Activated B cell treated with CpG ODN at 0.5 μM for 24 hours (primary cell): ENCODE data around the gene DNAJC15. TPM values are rescaled to one million over a fixed set of nuclear protein-coding genes. Genes with fewer than 3 reads are reported as not detected.

ENCODE experiments used
- ATAC-seq: fragments of 200-7000 bp; cut with Tn5 transposase; one replicate; pipeline ENCODE4 v1.10.0; 2021; ENCODE audit warnings: low read depth, mild to moderate bottlenecking, moderate library complexity
- CTCF ChIA-PET: fragments of 350-600 bp; sonication (Branson Sonifier 250); formaldehyde crosslinking; loops from one replicate; lab custom pipeline; 2021; ENCODE audit warnings: antibody characterized with exemption; lab: Charles Lee
- POLR2A ChIA-PET: fragments of 350-600 bp; sonication (Branson Sonifier 250); formaldehyde crosslinking; loops from one replicate; lab custom pipeline; 2021; ENCODE audit warnings: antibody characterized with exemption; lab: Charles Lee
- DNase-seq: peaks from one replicate; pipeline ENCODE4 v3.0.0; 2022
- H3K27ac Mint-ChIP-seq: one replicate; pipeline ENCODE4 v1.8.0; 2020; ENCODE audit warnings: mixed read lengths
- H3K27me3 Mint-ChIP-seq: one replicate; pipeline ENCODE4 v1.8.0; 2021; ENCODE audit warnings: mixed read lengths
- H3K36me3 Mint-ChIP-seq: one replicate; pipeline ENCODE4 v1.8.0; 2021; ENCODE audit warnings: low read depth, mixed read lengths
- H3K4me1 Mint-ChIP-seq: one replicate; pipeline ENCODE4 v1.8.0; 2021; ENCODE audit warnings: mixed read lengths
- H3K4me3 Mint-ChIP-seq: one replicate; pipeline ENCODE4 v1.8.0; 2020; ENCODE audit warnings: mild to moderate bottlenecking, mixed read lengths
- H3K9me3 Mint-ChIP-seq: one replicate; pipeline ENCODE4 v1.8.0; 2020; ENCODE audit warnings: mixed read lengths
- intact Hi-C: fragments of 100-400 bp; cut with micrococcal nuclease; formaldehyde crosslinking; loops from one replicate; pipeline ENCODE4 v1.15.1; 2024
- total RNA-seq: library from RNA; stranded (reverse); gene quantifications from 2 replicates; pipeline ENCODE4 v1.2.3, GENCODE V29; 2022
- TF ChIP-seq, protein P1 (sequence below): fragments of 200-600 bp; IDR thresholded peaks from one replicate; pipeline ENCODE4 v1.8.0; 2022; ENCODE audit warnings: antibody characterized with exemption, mild to moderate bottlenecking

The DNAJC15 gene
- total RNA-seq, 1 donor from 2014 or later: 19.1 TPM

- CTCF ChIA-PET: interaction anchor here (1.3 to 7.9 kb wide), 4 partner anchors 21 to 92 kb away, joined by 3 to 49 read pairs (median 8); no protein-coding TSS in a partner anchor
- DNase-seq (no peak), ATAC-seq (no peak)
- H3K9me3 Mint-ChIP-seq: no peaks in the 10 kb centered on the region
- H3K4me3 Mint-ChIP-seq: peak overlapping the region; percentile 92
- no peaks in the 10 kb centered on the region for H3K27me3 Mint-ChIP-seq
- TF ChIP-seq, protein P1, sequence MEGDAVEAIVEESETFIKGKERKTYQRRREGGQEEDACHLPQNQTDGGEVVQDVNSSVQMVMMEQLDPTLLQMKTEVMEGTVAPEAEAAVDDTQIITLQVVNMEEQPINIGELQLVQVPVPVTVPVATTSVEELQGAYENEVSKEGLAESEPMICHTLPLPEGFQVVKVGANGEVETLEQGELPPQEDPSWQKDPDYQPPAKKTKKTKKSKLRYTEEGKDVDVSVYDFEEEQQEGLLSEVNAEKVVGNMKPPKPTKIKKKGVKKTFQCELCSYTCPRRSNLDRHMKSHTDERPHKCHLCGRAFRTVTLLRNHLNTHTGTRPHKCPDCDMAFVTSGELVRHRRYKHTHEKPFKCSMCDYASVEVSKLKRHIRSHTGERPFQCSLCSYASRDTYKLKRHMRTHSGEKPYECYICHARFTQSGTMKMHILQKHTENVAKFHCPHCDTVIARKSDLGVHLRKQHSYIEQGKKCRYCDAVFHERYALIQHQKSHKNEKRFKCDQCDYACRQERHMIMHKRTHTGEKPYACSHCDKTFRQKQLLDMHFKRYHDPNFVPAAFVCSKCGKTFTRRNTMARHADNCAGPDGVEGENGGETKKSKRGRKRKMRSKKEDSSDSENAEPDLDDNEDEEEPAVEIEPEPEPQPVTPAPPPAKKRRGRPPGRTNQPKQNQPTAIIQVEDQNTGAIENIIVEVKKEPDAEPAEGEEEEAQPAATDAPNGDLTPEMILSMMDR: no peak
- intact Hi-C loops: loop anchor here (1.0 to 5.0 kb wide), 8 partner anchors 8 to 1584 kb away; partner anchors contain the start of genes DNAJC15 and TSC22D1
- peaks cover 57% of the 10 kb centered on the region for H3K4me1 Mint-ChIP-seq
- peak overlapping the region; percentile 99 for H3K27ac Mint-ChIP-seq
- peaks cover 3% of the 10 kb centered on the region for H3K36me3 Mint-ChIP-seq
- POLR2A ChIA-PET: interaction anchor here (0.6 to 3.0 kb wide), 15 partner anchors 10 to 1267 kb away, joined by 3 to 50 read pairs (median 9); partner anchors contain the start of genes CCDC122 and DNAJC15
Measured at GRCh38 chr13:42992764-42993122, 30.6 kb upstream of the DNAJC15 start.

DNA sequence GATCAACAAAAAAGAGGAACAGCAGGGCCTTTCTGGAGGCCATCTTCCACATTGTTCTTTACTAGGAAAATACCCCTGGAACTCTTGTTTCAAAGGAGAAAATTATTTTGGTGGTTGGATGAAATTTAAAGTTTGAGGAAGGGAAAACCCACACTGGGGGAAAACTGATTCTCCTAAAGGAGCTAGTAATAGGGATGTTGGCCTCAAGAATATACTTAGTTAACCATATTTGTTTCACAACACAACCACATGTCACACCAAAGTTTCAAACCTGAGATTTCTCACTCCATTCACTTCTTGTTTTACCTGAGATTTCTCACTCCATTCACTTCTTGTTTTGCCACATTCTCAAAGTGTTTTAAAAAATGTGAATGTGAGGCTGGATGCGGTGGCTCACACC lies 28.5 kb upstream of the DNAJC15 start:
- TF ChIP-seq, protein P1: no peak
- no peaks in the 10 kb centered on the region for H3K27me3 Mint-ChIP-seq
- DNase-seq (no peak), ATAC-seq (no peak)
- intact Hi-C loops: loop anchor here (5.0 kb wide), 1 partner anchor 618 kb away; no protein-coding TSS in a partner anchor
- ChIA-PET CTCF (no interaction called here), POLR2A (interaction anchor here (0.6 kb wide), 1 partner anchor 13 kb away, joined by 4 read pairs; no protein-coding TSS in a partner anchor)
- no peak overlapping the region for H3K4me3 Mint-ChIP-seq
- no peaks in the 10 kb centered on the region for H3K9me3 Mint-ChIP-seq
- peaks cover 45% of the 10 kb centered on the region for H3K4me1 Mint-ChIP-seq
- no peak overlapping the region for H3K27ac Mint-ChIP-seq
- peaks cover 3% of the 10 kb centered on the region for H3K36me3 Mint-ChIP-seq

DNA sequence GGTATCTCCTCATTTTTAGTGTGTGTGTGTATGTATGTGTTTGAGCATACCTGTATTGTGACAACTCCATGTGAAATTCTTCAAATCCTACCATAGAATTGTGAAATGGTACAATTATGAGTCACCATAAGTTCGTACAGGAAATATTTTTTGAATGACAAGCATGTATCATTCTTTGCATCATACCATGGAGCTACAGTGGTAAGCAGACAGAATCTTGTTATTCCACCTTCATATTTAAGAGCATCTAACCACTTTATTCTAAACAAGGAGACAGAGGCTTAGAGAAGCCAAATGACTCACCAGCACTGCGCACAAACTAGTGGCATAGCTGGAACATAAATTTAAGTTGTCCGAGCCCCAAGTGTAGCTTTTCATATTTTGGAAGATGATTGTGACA lies 26.8 kb upstream of the DNAJC15 start:
- H3K27ac Mint-ChIP-seq: no peak overlapping the region
- H3K9me3 Mint-ChIP-seq: no peaks in the 10 kb centered on the region
- no peak for DNase-seq
- TF ChIP-seq, protein P1: no peak
- peaks cover 3% of the 10 kb centered on the region for H3K36me3 Mint-ChIP-seq
- no peak for ATAC-seq
- CTCF ChIA-PET: no interaction called here
- peaks cover 28% of the 10 kb centered on the region for H3K4me1 Mint-ChIP-seq
- no peak overlapping the region for H3K4me3 Mint-ChIP-seq
- no peaks in the 10 kb centered on the region for H3K27me3 Mint-ChIP-seq
- intact Hi-C loops: no loop called here
- POLR2A ChIA-PET: interaction anchor here (1.0 to 1.9 kb wide), 2 partner anchors 26 to 28 kb away, joined by 4 read pairs; no protein-coding TSS in a partner anchor

DNA sequence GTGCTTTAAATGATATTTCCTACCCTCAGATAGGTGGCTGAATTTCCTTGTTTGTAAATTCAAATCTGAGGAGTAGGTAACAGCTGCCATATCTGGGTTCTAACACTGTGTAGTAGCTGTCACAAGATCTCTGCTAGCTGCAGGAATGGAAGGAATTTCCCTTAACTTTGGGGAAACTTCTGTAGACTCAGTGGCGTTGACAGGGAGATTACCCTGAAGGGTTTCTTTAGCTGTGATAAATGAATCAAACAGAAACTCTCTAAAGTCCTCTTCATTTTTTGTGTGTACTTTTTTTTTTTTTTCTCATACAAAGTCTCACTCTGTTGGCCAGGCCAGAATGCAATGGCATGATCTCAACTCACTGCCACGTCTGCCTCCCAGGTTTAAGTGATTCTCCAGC lies 26.0 kb upstream of the DNAJC15 start:
- no peak overlapping the region for H3K4me3 Mint-ChIP-seq
- no peaks in the 10 kb centered on the region for H3K36me3 Mint-ChIP-seq
- H3K9me3 Mint-ChIP-seq: peaks cover 4% of the 10 kb centered on the region
- intact Hi-C loops: no loop called here
- POLR2A ChIA-PET: interaction anchor here (0.7 to 1.9 kb wide), 5 partner anchors 15 to 75 kb away, joined by 4 to 6 read pairs (median 4); no protein-coding TSS in a partner anchor
- CTCF ChIA-PET: no interaction called here
- H3K4me1 Mint-ChIP-seq: peaks cover 24% of the 10 kb centered on the region
- no peak for DNase-seq
- no peaks in the 10 kb centered on the region for H3K27me3 Mint-ChIP-seq
- peak; percentile 13 for ATAC-seq
- TF ChIP-seq, protein P1: no peak
- H3K27ac Mint-ChIP-seq: peak overlapping the region; percentile 3

DNA sequence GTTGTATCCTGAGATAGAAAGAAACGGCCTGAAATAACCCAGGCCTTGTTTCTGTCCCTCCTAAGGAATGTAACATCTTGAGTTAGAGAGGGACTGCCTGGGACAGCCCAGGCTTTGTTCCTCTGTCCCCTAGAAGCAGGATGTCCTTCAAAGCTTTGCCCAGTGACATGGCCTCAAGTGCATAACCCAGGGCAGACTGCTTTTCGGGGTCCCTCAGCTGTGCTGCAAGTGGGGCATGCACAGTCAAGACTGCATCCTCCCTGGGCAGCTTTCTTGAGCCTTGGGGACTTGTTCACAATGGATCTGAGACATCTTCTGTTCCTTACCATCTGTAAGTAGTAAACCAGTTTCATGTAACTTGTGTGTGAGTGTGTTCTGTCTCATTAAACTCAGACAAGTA lies 23.9 kb upstream of the DNAJC15 start:
- DNase-seq (no peak), ATAC-seq (no peak)
- intact Hi-C loops: no loop called here
- ChIA-PET CTCF (no interaction called here), POLR2A (interaction anchor here (1.2 to 1.3 kb wide), 2 partner anchors 8 to 23 kb away, joined by 3 to 4 read pairs; no protein-coding TSS in a partner anchor)
- no peaks in the 10 kb centered on the region for H3K27me3 Mint-ChIP-seq
- no peak overlapping the region for H3K4me3 Mint-ChIP-seq
- no peaks in the 10 kb centered on the region for H3K36me3 Mint-ChIP-seq
- H3K4me1 Mint-ChIP-seq: peaks cover 14% of the 10 kb centered on the region
- H3K9me3 Mint-ChIP-seq: peaks cover 5% of the 10 kb centered on the region
- TF ChIP-seq, protein P1: no peak
- H3K27ac Mint-ChIP-seq: no peak overlapping the region
